ENCODE measurements around the gene ACTR6.

DNA sequence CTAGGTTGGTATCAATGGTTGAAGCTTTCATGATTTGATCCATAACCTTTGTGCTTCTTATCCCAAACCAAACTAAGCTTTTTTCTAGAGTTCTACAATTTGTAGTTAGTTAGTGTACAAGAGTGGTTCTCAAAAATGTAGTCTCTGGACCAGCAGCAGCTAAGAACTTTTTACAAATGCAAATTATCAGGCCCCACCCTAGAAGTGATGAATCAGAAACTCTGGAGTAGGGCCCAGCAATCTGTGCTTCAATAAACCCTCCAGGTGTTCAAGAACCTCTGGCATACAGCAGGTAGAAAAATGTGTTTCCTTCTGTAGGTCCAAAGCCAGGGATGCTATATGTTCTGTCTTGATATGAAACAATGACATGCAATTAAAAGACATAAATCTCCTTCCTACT is 26.1 kb upstream of the ACTR6 start:
- TF ChIP-seq EZH2 (IDR thresholded peaks at IDR 0.05; ENCODE audit: borderline replicate concordance, low read length) (no peak), CTCF (IDR thresholded peaks at IDR 0.05; ENCODE audit: low read length) (no peak)
